ENCODE measurements around the gene STK32B.

The STK32B gene

DNA sequence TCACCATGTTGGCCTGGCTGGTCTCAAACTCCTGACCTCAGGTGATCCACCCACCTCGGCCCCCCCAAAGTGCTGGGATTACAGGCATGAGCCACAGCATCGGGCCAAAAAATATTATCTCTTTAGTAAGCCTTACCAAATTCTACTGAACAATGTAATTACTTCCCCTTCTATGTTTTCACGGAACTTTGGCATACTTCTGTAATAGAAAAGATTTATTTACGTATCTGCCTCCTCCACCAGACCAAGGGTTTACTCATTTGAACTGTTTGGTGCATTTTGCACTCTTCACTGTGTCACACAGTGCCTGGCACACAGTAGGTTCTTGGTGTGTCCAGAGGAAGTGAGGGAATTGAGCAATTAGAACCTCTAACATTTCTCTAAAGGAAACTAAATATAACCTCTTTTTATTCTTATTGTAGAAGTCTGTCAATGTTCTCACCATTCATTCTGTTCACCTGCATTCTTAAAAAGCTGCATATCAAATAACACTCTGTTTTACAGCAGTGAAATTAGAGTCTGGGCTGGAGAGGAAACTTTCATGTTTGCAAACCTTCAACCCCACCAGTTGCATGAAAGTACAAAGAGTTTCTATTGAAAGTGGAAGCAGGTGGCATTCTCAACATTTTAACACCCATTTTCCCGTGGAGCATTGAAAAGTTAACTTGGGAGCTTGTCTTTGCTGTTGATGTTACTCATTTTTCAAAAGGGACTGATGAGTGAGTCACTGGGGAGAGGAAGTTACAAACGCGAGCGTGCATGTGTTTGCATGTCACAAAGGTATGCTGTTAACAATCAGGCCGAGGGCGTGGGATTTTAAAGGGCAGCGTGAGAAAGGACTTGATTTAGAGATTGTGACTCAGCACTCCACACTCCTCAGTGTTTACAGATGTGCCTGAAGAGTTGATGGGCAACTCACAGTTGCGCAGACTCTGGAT, 314.1 kb downstream of the STK32B start:
- Histone ChIP-seq H3K27ac (no peak overlapping the region), H3K4me2 (ENCODE audit: low read length) (no peak overlapping the region), H3K79me2 (no peaks in the 10 kb centered on the region), H3K36me3 (ENCODE audit: control insufficient read depth, insufficient read depth, low read length) (no peaks in the 10 kb centered on the region), H3K27me3 (ENCODE audit: control insufficient read depth, insufficient read depth, low read length) (no peaks in the 10 kb centered on the region), H2AFZ (no peak overlapping the region), H3K9ac (no peak overlapping the region), H3K9me3 (ENCODE audit: control insufficient read depth, low read length) (no peaks in the 10 kb centered on the region), H3K4me3 (ENCODE audit: low read depth, low read length) (no peak overlapping the region), H3K4me1 (no peaks in the 10 kb centered on the region)
- no peak for TF ChIP-seq CTCF (IDR thresholded peaks at IDR 0.05)

- TF ChIP-seq CTCF (IDR thresholded peaks at IDR 0.05), result no peak
- no peaks in the 10 kb centered on the region for H3K4me1 ChIP-seq
- no peaks in the 10 kb centered on the region for H3K36me3 ChIP-seq (ENCODE audit: control insufficient read depth, insufficient read depth, low read length)
- H3K27me3 ChIP-seq (ENCODE audit: control insufficient read depth, insufficient read depth, low read length), result no peaks in the 10 kb centered on the region
- H3K4me3 ChIP-seq (ENCODE audit: low read depth, low read length), result no peak overlapping the region
- H3K9ac ChIP-seq, result no peak overlapping the region
- H3K27ac ChIP-seq, result no peak overlapping the region
- no peak overlapping the region for H2AFZ ChIP-seq
- H3K4me2 ChIP-seq (ENCODE audit: low read length), result no peak overlapping the region
- H3K79me2 ChIP-seq, result no peaks in the 10 kb centered on the region
- H3K9me3 ChIP-seq (ENCODE audit: control insufficient read depth, low read length), result no peaks in the 10 kb centered on the region
These were observed 314.7 kb downstream of the STK32B start for GRCh38 chr4:5366009-5366386.

DNA sequence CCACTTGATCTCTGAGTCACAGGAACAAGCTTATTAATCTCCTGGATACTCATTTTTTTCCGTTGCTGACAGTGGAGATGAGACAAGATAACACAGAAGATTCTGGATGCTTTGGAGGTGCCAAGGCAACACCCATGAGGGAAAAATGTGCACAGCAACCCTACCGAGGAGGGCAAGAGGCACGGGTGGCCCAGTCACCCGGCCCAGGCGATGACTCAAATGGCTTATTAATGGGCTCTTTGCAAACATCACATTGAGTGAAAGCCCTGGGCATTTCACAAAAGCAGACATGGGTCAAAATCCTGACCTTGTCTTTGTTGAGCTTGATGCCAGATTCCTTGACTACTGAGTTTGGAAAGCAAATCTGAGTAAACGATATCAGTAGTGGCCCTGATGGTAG, 315.1 kb downstream of the STK32B start:
- H3K36me3 ChIP-seq (ENCODE audit: control insufficient read depth, insufficient read depth, low read length), result no peaks in the 10 kb centered on the region
- no peaks in the 10 kb centered on the region for H3K4me1 ChIP-seq

DNA sequence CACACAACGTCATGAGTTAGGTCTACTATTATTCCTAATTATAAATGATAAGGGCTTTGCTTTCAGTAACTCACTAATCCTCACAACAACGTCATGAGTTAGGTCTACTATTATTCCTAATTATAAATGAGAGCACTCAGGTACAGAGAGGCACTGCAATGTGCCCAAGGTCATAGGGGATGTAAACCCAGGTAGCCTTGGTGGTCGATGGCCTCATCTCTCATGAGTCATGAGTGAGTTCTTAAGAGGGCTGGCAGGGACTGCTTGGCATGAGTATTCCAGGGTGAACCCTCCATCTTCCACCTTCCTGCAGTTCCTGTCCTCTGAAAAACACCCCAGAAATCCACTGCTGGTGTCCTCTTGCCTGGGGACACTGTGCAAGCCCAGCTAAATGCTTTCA, 317.1 kb downstream of the STK32B start:
- no peak for TF ChIP-seq CTCF (IDR thresholded peaks at IDR 0.05)

More for the DNA sequence above, 315.1 kb downstream of the STK32B start:
- Histone ChIP-seq H3K9me3 (ENCODE audit: control insufficient read depth, low read length) (no peaks in the 10 kb centered on the region), H2AFZ (no peak overlapping the region), H3K4me3 (ENCODE audit: low read depth, low read length) (no peak overlapping the region), H3K27me3 (ENCODE audit: control insufficient read depth, insufficient read depth, low read length) (no peaks in the 10 kb centered on the region), H3K79me2 (no peaks in the 10 kb centered on the region), H3K9ac (no peak overlapping the region), H3K4me2 (ENCODE audit: low read length) (no peak overlapping the region), H3K27ac (no peak overlapping the region)
- TF ChIP-seq CTCF (IDR thresholded peaks at IDR 0.05), result no peak

DNA sequence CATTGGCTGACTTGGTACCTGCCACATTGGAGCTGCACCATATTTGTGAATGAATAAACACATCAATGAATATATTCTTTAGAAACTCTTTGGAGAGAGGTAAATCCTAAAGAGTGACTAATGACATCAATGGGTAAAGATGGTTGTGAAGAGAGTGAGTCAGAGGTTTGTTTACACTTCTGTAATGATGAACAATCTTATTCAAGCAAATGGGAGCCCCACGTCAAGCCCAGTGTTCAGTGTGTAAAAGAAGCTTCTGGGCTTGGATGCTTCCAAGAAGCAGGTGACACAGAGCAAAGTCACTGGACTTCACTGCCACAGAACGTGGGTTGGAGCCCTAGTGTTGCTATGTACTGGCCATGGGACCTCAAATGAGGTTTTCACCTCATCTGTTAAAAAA, 319.0 kb downstream of the STK32B start:
- Histone ChIP-seq H3K27ac (no peak overlapping the region), H3K79me2 (no peaks in the 10 kb centered on the region), H3K36me3 (ENCODE audit: control insufficient read depth, insufficient read depth, low read length) (no peaks in the 10 kb centered on the region), H3K9ac (no peak overlapping the region), H3K4me3 (ENCODE audit: low read depth, low read length) (no peak overlapping the region), H3K27me3 (ENCODE audit: control insufficient read depth, insufficient read depth, low read length) (no peaks in the 10 kb centered on the region), H3K4me2 (ENCODE audit: low read length) (no peak overlapping the region), H3K9me3 (ENCODE audit: control insufficient read depth, low read length) (no peaks in the 10 kb centered on the region), H3K4me1 (no peaks in the 10 kb centered on the region), H2AFZ (no peak overlapping the region)
- TF ChIP-seq CTCF (IDR thresholded peaks at IDR 0.05), result no peak

More for the DNA sequence above, 317.1 kb downstream of the STK32B start:
- Histone ChIP-seq H3K4me3 (ENCODE audit: low read depth, low read length) (no peak overlapping the region), H3K27ac (no peak overlapping the region), H3K79me2 (no peaks in the 10 kb centered on the region), H3K4me1 (no peaks in the 10 kb centered on the region), H2AFZ (no peak overlapping the region), H3K9ac (no peak overlapping the region), H3K27me3 (ENCODE audit: control insufficient read depth, insufficient read depth, low read length) (no peaks in the 10 kb centered on the region), H3K4me2 (ENCODE audit: low read length) (no peak overlapping the region), H3K9me3 (ENCODE audit: control insufficient read depth, low read length) (no peaks in the 10 kb centered on the region), H3K36me3 (ENCODE audit: control insufficient read depth, insufficient read depth, low read length) (no peaks in the 10 kb centered on the region)
